Fibroblast of villous mesenchyme (primary cell): ENCODE results near the gene RNF151. TPM values are rescaled to one million over a fixed set of nuclear protein-coding genes. Genes with fewer than 3 reads are reported as not detected.
"Not testable (repeated sequence)": the region's sequence is repeated elsewhere in the genome, so short reads cannot be mapped to it uniquely, and the experiment has no call there.

ENCODE experiments used
- DNase-seq: peaks from one replicate; pipeline ENCODE4 v3.0.0-alpha.2; 2010; ENCODE audit warnings: low read depth
- H3K4me3 ChIP-seq: 2 replicates; pipeline ENCODE4 v1.5.1; 2011; ENCODE audit warnings: low read depth, mild to moderate bottlenecking, low read length
- total RNA-seq: library from RNA; depleted of rRNA; stranded (reverse); fragments of >200 nt; gene quantifications from 2 replicates; pipeline ENCODE4 v1.2.3, GENCODE V29; 2012
- TF ChIP-seq, protein P1 (sequence below): IDR thresholded peaks from 2 replicates; pipeline ENCODE4 v1.5.1; 2012; ENCODE audit warnings: low read depth, mild to moderate bottlenecking, low read length; ENCODE audit not compliant: insufficient read depth

The RNF151 gene
- total RNA-seq, 1 donor: not detected

DNA sequence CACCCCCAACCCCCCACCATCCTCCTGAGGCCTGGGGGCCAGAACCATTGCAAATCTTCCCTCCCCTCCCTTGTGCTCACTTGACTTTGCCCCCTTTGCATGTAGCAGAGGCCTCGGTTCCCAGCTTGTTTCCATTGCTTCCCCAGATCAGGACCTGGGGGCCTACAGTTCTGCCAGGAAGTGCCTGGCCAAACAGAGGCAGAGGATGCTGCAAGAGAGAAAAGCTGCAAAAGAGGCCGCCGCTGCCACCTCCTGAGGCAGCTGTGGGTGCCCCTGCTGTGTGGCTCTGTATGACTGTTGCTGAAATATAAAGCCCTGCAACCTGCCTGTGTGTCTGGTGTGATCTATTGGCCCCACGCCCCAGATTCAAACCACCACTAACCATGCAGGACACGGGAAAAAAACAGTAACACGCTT lies 5.0 kb upstream of the RNF151 start:
- H3K4me3 ChIP-seq: no peak overlapping the region
- TF ChIP-seq, protein P1, sequence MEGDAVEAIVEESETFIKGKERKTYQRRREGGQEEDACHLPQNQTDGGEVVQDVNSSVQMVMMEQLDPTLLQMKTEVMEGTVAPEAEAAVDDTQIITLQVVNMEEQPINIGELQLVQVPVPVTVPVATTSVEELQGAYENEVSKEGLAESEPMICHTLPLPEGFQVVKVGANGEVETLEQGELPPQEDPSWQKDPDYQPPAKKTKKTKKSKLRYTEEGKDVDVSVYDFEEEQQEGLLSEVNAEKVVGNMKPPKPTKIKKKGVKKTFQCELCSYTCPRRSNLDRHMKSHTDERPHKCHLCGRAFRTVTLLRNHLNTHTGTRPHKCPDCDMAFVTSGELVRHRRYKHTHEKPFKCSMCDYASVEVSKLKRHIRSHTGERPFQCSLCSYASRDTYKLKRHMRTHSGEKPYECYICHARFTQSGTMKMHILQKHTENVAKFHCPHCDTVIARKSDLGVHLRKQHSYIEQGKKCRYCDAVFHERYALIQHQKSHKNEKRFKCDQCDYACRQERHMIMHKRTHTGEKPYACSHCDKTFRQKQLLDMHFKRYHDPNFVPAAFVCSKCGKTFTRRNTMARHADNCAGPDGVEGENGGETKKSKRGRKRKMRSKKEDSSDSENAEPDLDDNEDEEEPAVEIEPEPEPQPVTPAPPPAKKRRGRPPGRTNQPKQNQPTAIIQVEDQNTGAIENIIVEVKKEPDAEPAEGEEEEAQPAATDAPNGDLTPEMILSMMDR: no peak
- DNase-seq: no peak

DNA sequence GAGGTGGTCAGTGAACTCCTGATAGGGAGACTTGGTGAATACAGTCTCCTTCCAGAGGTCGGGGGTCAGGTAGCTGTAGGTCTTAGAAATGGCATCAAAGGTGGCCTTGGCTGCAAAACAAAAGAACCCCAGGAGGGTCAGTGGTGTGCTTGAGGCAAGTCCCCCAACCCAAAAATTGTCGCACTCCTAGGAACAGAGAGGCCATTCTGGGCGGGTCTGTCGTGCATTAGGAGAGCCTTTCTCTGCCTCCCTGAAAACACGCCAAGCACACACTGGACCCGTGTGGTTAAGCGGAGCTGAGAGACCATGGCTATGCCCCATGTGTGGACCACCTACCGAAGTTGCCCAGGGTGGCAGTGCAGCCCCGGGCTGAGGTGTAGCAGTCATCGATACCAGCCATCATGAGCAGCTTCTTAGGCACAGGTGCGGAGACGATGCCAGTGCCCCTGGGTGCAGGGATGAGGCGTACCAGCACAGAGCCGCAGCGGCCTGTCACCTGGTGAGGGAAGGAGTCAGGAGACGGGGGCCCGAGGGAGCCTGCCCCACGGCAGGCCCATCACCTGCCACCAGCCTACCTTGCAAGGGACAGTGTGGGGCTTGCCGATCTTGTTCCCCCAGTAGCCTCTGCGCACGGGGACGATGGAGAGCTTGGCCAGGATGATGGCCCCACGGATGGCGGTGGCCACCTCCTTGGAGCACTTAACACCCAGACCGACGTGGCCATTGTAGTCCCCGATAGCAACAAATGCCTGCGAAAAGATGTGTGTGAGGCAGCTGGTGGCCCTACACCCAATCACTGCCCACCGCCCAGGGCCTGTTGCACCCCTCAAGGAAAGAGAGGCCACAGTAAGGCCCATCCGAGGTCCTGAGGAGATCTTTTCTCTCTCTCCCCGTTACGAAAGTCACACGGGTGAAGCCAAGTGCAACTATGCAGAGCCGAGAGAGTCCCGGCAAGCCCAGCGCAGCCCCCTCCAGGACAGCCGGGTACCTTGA lies 4.2 kb upstream of the RNF151 start:
- not testable (repeated sequence) for DNase-seq
- H3K4me3 ChIP-seq: peak overlapping the region; percentile 90

DNA sequence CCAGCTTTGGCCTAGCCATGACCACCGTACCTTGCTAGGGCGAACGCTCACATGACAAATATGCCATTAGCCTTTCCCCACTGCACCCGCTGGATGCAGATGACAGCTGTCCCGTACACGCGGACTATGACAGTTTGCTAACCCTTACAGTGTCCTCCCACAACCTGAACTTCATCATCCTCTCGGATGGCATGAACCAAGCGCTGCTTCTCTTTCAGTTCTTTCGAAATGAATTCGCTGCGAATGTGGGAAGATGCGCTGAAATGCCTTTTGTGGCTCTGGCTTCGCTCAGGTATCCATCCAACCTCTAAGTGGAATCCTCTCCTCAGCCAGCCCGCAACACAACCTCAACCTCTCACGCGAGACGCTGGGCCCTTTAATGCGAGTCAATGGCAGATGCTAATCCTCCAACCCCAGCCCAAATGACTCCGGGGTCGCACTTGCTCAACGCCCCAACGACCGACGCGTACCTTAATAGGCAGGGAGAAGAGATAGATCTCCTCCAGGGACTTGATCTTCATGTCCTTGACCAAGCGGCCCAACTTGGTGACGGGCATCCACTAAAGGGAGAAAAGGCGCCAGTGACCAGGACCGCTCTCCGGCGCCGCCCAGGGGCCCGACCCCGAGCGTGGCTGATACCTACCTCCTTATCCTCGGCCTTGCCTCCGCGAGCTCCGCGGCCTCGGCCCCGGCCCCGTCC lies 2.7 kb upstream of the RNF151 start:
- peak; percentile 36 for DNase-seq
- TF ChIP-seq, protein P1: no peak
- peak overlapping the region; percentile 90 for H3K4me3 ChIP-seq

DNA sequence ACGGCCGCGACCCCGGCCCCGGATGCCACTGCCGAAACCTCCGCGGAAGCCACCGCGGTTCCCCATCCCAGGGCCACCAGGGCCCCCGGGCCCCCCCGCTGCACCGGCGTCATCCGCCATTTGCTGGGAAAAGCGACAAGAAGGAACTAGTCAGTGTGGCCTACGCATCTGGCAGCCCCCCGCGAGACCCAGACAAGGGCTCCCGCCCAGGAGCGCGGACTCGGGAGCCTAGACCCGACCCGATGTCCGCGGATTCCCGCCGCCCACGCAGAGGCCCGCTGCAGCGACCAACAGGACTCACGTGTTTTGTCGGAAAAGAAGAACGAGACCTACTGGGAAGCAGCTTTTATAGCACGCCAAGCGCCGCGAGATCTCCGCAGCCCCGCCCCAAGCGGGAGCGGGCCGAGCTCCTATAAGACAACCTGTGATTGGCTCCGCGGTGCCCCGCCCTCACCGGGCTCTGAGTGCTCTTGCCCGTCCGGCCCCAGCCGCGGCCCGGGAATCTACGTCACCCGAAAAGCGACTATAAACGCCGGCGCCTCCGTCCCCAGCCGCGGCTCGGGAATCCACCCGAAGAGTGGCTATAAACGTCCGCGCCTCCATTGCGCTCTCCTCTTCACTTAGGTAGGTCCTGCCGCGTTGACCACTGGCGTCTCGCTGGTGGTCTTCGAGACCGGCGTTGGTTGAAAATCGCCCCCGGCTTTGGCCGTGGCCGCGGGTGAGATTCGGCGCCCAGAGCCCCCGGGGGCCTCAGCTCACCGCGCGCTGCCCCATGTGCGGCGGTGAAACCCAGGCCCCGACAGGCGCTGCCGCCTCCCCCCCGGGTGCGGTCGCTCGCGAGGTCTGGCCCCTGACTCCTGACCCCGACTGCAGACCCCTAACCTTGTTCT lies 1.9 kb upstream of the RNF151 start, which contains the start of gene RPS2:
TSS of gene RPS2 (minus strand) at position 321 of the 890 bp plus-strand sequence. CDS start at position 120, 201 bp downstream.
- TF ChIP-seq, protein P1: no peak
- peak; percentile 99 for DNase-seq
- H3K4me3 ChIP-seq: peak within 1 kb of the TSS; percentile 90

DNA sequence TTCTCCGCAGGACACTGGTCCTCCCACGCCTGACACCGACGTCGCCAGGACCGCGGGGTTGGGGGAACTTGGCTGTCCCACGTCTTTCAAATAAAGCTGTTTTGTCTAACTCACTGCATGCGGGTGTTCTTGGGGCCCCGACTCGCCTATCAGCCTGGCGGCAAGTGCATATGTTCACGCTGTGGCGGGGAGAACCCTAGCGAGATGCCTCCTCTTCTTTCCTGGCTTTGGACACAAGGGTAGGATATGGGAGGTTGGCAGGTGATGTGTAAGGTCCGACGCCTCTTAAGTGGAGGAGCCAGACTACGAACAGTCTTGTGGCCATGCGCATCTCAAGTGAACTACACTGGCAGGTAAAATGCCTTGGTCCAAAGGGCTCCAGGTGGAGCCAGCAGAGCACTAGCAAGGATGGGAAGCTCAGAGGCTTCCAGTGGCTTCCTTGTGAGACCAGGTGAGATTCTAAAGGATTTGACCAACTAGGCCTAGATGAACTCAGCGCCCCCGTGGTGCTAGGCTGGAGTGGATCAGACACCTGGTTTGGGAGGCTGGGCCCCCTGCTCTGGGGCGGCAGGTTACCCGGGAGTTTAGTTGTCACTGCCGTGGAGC lies 1.2 kb upstream of the RNF151 start:
- TF ChIP-seq, protein P1: no peak
- no peak for DNase-seq

DNA sequence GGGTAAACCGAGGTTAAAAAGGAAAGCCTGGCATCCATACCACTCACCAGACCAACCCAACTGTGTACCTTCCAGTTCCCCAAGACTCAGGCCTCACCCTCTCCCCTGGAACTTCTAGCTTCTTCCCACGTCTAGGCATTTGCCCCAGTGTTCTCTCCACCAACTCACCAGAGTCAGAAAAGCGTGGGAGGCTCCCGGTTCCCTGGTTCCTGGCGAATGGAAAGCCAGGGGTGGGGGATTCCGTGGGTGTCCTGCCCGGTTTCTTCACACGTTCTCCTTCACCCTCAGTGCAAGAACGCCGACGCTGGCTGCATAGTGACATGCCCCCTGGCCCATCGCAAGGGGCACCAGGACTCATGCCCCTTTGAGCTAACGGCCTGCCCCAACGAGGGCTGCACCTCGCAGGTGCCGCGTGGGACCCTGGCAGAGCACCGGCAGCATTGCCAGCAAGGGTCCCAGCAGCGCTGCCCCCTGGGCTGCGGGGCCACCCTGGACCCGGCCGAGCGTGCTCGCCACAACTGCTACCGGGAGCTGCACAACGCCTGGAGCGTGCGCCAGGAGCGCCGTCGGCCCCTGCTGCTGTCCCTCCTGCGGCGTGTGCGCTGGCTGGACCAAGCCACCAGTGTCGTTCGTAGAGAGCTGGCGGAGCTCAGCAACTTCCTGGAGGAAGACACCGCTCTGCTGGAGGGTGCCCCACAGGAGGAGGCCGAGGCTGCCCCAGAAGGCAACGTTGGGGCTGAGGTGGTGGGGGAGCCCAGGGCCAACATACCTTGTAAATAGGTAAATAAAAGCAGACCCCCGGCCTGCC lies 1.7 kb downstream of the RNF151 start:
- TF ChIP-seq, protein P1: no peak
- DNase-seq: no peak
- no peak overlapping the region for H3K4me3 ChIP-seq

More for the DNA sequence above, 1.2 kb upstream of the RNF151 start:
- peak overlapping the region; percentile 90 for H3K4me3 ChIP-seq
